Neural crest cell (in vitro differentiated cells): Measurements from ENCODE around the gene MAPK14. TPM values are rescaled to one million over a fixed set of nuclear protein-coding genes. Genes with fewer than 3 reads are reported as not detected.

ENCODE experiments used
- DNase-seq: peaks from one replicate; pipeline ENCODE4 v3.0.0; 2021; ENCODE audit warnings: low read depth, mixed read lengths, low spot score
- H3K27ac Mint-ChIP-seq: one replicate; pipeline ENCODE4 v1.8.0; 2021; ENCODE audit warnings: mild to moderate bottlenecking, mixed read lengths; ENCODE audit not compliant: unreplicated experiment
- H3K27me3 Mint-ChIP-seq: 2 replicates; pipeline ENCODE4 v1.8.0; 2021; ENCODE audit warnings: low read depth, mild to moderate bottlenecking, mixed read lengths
- H3K36me3 Mint-ChIP-seq: 2 replicates; pipeline ENCODE4 v1.8.0; 2021; ENCODE audit warnings: low read depth, mild to moderate bottlenecking, mixed read lengths
- H3K4me1 Mint-ChIP-seq: 2 replicates; pipeline ENCODE4 v1.8.0; 2021; ENCODE audit warnings: mixed read lengths
- H3K4me3 Mint-ChIP-seq: one replicate; pipeline ENCODE4 v1.8.0; 2021; ENCODE audit warnings: mild to moderate bottlenecking, mixed read lengths
- H3K9me3 Mint-ChIP-seq: 2 replicates; pipeline ENCODE4 v1.8.0; 2021; ENCODE audit warnings: mixed read lengths
- CTCF ChIP-seq: fragments of 200-600 bp; sonication (generic); conservative IDR thresholded peaks from 2 replicates; pipeline ENCODE4 v1.5.0; 2021; ENCODE audit warnings: antibody characterized with exemption, mild to moderate bottlenecking
- total RNA-seq: library from RNA; stranded (reverse); gene quantifications from 2 replicates; pipeline ENCODE4 v1.2.1, GENCODE V29; 2021

The MAPK14 gene
- total RNA-seq, 1 donor from 2014 or later: 31.6 TPM

- TF ChIP-seq CTCF: no peak
- no peak for DNase-seq
- Mint-ChIP-seq H3K4me1 (peaks cover 16% of the 10 kb centered on the region), H3K9me3 (no peaks in the 10 kb centered on the region), H3K36me3 (no peaks in the 10 kb centered on the region), H3K27me3 (no peaks in the 10 kb centered on the region), H3K4me3 (no peak overlapping the region), H3K27ac (no peak overlapping the region)
These were observed 41.0 kb downstream of the MAPK14 start for GRCh38 chr6:36068586-36068985.

- H3K9me3 Mint-ChIP-seq: no peaks in the 10 kb centered on the region
- no peak overlapping the region for H3K4me3 Mint-ChIP-seq
- TF ChIP-seq CTCF: no peak
- H3K27ac Mint-ChIP-seq: no peak overlapping the region
- no peaks in the 10 kb centered on the region for H3K36me3 Mint-ChIP-seq
- no peaks in the 10 kb centered on the region for H3K27me3 Mint-ChIP-seq
- H3K4me1 Mint-ChIP-seq: peaks cover 16% of the 10 kb centered on the region
- no peak for DNase-seq
These were observed 42.0 kb downstream of the MAPK14 start for GRCh38 chr6:36069573-36069972.

GRCh38 chr6:36070252-36070651 lies 42.6 kb downstream of the MAPK14 start:
- Mint-ChIP-seq H3K4me1 (peaks cover 16% of the 10 kb centered on the region), H3K27ac (no peak overlapping the region), H3K36me3 (no peaks in the 10 kb centered on the region), H3K4me3 (no peak overlapping the region), H3K27me3 (no peaks in the 10 kb centered on the region), H3K9me3 (no peaks in the 10 kb centered on the region)
- TF ChIP-seq CTCF: no peak
- no peak for DNase-seq

- Mint-ChIP-seq H3K36me3 (peaks cover 3% of the 10 kb centered on the region), H3K27me3 (no peaks in the 10 kb centered on the region), H3K9me3 (no peaks in the 10 kb centered on the region), H3K4me3 (no peak overlapping the region), H3K4me1 (peaks cover 16% of the 10 kb centered on the region), H3K27ac (no peak overlapping the region)
- TF ChIP-seq CTCF: no peak
- DNase-seq: no peak
These were observed 43.7 kb downstream of the MAPK14 start for GRCh38 chr6:36071281-36071680.

GRCh38 chr6:36071714-36072113 lies 44.1 kb downstream of the MAPK14 start:
- Mint-ChIP-seq H3K36me3 (peaks cover 3% of the 10 kb centered on the region), H3K4me1 (peaks cover 16% of the 10 kb centered on the region), H3K9me3 (no peaks in the 10 kb centered on the region), H3K4me3 (no peak overlapping the region), H3K27ac (no peak overlapping the region), H3K27me3 (no peaks in the 10 kb centered on the region)
- no peak for TF ChIP-seq CTCF
- DNase-seq: no peak

- Mint-ChIP-seq H3K4me1 (peaks cover 15% of the 10 kb centered on the region), H3K9me3 (no peaks in the 10 kb centered on the region), H3K27ac (no peak overlapping the region), H3K36me3 (peaks cover 3% of the 10 kb centered on the region), H3K27me3 (no peaks in the 10 kb centered on the region), H3K4me3 (no peak overlapping the region)
- no peak for TF ChIP-seq CTCF
- no peak for DNase-seq
These were observed 45.1 kb downstream of the MAPK14 start for GRCh38 chr6:36072681-36073080.
